Activated CD8-positive, alpha-beta T cell treated with anti-CD3 and anti-CD28 coated beads, Interleukin-2, amount 10 ng/mL, durations not matched to agents 7 days and 5 days (primary cell): ENCODE data around the gene BBX. TPM values are rescaled to one million over a fixed set of nuclear protein-coding genes. Genes with fewer than 3 reads are reported as not detected.
A peak's percentile ranks its signal among the peaks of the same experiment; 100 is the strongest.
"Not testable (repeated sequence)": the region's sequence is repeated elsewhere in the genome, so short reads cannot be mapped to it uniquely, and the experiment has no call there.

Experiments used
- ATAC-seq: fragments of 150-1000 bp; cut with Tn5 transposase; one replicate; pipeline ENCODE4 v1.10.0; 2021; ENCODE audit warnings: moderate library complexity
- CTCF ChIA-PET: fragments of 350-600 bp; sonication (Branson Sonifier 250); formaldehyde crosslinking; loops from one replicate; lab custom pipeline; 2021; ENCODE audit warnings: antibody characterized with exemption; lab: Charles Lee
- POLR2A ChIA-PET: fragments of 350-600 bp; sonication (Branson Sonifier 250); formaldehyde crosslinking; loops from one replicate; lab custom pipeline; 2021; ENCODE audit warnings: antibody characterized with exemption; lab: Charles Lee
- DNase-seq: peaks from one replicate; pipeline ENCODE4 v3.0.0-alpha.2; 2020
- H3K27ac Mint-ChIP-seq: one replicate; pipeline ENCODE4 v1.8.0; 2021; ENCODE audit warnings: mild to moderate bottlenecking, mixed read lengths
- H3K27me3 Mint-ChIP-seq: one replicate; pipeline ENCODE4 v1.8.0; 2021; ENCODE audit warnings: low read depth, mixed read lengths
- H3K36me3 Mint-ChIP-seq: one replicate; pipeline ENCODE4 v1.8.0; 2021; ENCODE audit warnings: low read depth, mixed read lengths
- H3K4me1 Mint-ChIP-seq: one replicate; pipeline ENCODE4 v1.8.0; 2021; ENCODE audit warnings: low read depth, mixed read lengths
- H3K4me3 Mint-ChIP-seq: one replicate; pipeline ENCODE4 v1.8.0; 2021; ENCODE audit warnings: mild to moderate bottlenecking, mixed read lengths
- H3K9me3 Mint-ChIP-seq: one replicate; pipeline ENCODE4 v1.8.0; 2022; ENCODE audit warnings: mixed read lengths; ENCODE audit not compliant: insufficient read depth
- total RNA-seq, 2 experiments: library from RNA; stranded (reverse); gene quantifications; one replicate each; pipeline ENCODE4 v1.2.3, GENCODE V29; 2021

BBX gene
- total RNA-seq, 2 experiments from 2014 or later = 27.3 to 30.1 TPM

DNA sequence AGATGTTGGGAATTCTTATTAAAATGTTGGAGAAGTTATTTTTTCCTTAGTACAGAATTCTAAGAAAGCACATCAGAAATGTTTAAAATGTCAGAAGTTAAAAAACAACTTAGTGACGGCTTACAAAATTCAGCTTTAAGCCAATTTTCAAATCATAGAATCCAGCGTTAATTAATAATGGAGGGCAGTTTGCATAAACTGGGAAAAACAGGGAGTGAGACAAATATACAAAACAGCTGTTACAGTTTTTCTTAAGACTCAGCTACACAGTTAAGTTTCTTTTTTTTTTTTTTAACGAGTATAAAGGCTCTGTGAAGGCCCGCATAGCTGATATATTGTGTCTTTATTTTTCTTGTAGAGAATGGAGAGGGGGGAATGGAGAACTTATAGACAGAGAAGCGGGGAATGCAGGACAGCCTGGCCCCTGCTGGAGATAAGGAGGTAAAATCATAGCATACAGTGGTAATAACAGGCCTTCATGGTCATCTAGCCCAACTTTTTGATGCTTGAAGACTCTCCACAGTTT is 164.4 kb downstream of the BBX start:
- no peak for DNase-seq
- Mint-ChIP-seq H3K4me3 (no peak overlapping the region), H3K27ac (no peak overlapping the region), H3K36me3 (no peaks in the 10 kb centered on the region), H3K9me3 (no peaks in the 10 kb centered on the region), H3K27me3 (no peaks in the 10 kb centered on the region), H3K4me1 (peaks cover 22% of the 10 kb centered on the region)
- no peak for ATAC-seq
- ChIA-PET POLR2A (no interaction called here), CTCF (interaction anchor here (0.7 to 2.0 kb wide), 3 partner anchors 10 to 258 kb away, joined by 3 to 13 read pairs (median 5); no protein-coding TSS in a partner anchor)

DNA sequence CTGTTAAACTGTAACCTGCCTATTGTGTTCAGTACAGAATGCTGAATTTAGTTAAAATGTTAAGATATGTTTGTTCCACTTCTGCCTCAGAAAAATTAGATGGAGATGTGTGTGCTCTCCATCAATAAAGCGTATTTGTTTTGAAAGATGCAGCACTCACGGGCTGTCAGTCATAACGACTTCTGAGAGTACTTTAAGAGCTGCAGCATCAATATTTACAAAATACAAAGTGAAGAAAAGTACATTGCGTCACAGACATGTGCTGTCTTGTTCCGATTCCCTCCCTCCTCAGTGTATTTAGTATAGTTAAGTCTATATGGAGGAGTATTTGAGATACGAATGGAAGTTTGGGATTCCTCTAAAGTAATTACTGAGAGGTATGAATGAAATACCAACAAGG is 166.6 kb downstream of the BBX start:
- ChIA-PET POLR2A (interaction anchor here (0.7 kb wide), 1 partner anchor 449 kb away, joined by 3 read pairs; no protein-coding TSS in a partner anchor), CTCF (interaction anchor here (1.7 to 2.7 kb wide), 5 partner anchors 10 to 63 kb away, joined by 5 to 13 read pairs (median 7); no protein-coding TSS in a partner anchor)
- ATAC-seq = no peak

DNA sequence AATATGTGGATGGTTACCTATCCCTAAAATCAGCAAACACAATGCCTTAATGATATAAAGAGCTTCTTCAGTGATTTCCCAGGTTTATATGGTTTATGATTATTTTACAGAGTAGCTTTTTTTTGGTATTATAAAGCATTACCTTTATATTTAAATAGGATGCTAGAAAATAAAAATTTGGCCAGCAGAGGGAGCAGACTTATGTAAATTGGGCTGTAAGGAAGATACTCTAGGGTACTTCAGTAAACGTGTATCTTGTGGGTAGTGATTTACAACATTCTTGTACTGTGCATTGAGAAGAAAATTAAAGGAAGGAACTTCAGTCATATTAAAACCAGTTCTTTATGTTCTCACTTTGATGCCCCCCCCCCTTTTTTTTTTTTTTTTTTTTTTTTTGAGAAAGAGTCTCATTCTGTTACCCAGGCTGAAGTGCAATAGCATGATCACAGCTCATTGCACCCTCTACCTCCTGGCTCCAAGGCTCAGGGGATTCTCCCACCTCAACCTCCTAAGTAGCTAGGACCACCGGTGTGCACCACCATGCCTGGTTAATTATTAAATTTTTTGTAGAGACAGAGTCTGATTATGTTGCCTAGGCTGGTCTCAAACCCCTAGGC is 167.9 kb downstream of the BBX start:
- H3K9me3 Mint-ChIP-seq = no peaks in the 10 kb centered on the region
- H3K4me1 Mint-ChIP-seq = no peaks in the 10 kb centered on the region
- ATAC-seq (peak; percentile 63), DNase-seq (no peak)
- no peak overlapping the region for H3K27ac Mint-ChIP-seq
- no peak overlapping the region for H3K4me3 Mint-ChIP-seq
- ChIA-PET POLR2A (no interaction called here), CTCF (interaction anchor here (0.6 to 2.7 kb wide), 12 partner anchors 8 to 115 kb away, joined by 3 to 10 read pairs (median 4); no protein-coding TSS in a partner anchor)
- H3K36me3 Mint-ChIP-seq = no peaks in the 10 kb centered on the region
- no peaks in the 10 kb centered on the region for H3K27me3 Mint-ChIP-seq

More for the DNA sequence above, 166.6 kb downstream of the BBX start:
- no peaks in the 10 kb centered on the region for H3K27me3 Mint-ChIP-seq
- DNase-seq = no peak
- no peaks in the 10 kb centered on the region for H3K9me3 Mint-ChIP-seq
- no peaks in the 10 kb centered on the region for H3K36me3 Mint-ChIP-seq
- H3K4me3 Mint-ChIP-seq = no peak overlapping the region
- H3K4me1 Mint-ChIP-seq = peaks cover 12% of the 10 kb centered on the region
- H3K27ac Mint-ChIP-seq = no peak overlapping the region

DNA sequence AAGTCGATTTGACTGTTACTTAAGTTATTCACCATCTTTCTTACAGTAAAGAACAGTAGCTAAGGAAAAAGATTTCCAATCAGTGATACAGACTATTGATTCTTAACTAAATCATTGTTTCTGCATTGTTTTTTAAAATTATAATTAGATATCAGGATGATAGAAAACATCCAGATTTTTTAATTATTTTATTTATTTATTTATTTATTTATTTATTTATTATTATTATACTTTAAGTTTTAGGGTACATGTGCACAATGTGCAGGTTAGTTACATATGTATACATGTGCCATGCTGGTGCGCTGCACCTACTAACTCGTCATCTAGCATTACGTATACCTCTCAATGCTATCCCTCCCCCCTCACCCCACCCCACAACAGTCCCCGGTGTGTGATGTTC is 169.2 kb downstream of the BBX start:
- POLR2A ChIA-PET, DNase-seq, H3K36me3 Mint-ChIP-seq, H3K27ac Mint-ChIP-seq, H3K4me1 Mint-ChIP-seq, H3K9me3 Mint-ChIP-seq, CTCF ChIA-PET, H3K27me3 Mint-ChIP-seq, ATAC-seq, H3K4me3 Mint-ChIP-seq: not testable (repeated sequence)

DNA sequence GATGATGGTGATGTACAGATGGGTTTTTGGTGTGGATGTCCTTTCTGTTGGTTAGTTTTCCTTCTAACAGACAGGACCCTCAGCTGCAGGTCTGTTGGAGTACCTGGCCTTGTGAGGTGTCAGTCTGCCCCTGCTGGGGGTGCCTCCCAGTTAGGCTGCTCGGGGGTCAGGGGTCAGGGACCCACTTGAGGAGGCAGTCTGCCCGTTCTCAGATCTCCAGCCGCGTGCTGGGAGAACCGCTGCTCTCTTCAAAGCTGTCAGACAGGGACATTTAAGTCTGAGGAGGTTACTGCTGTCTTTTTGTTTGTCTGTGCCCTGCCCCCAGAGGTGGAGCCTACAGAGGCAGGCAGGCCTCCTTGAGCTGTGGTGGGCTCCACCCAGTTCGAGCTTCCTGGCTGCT is 174.6 kb downstream of the BBX start:
- CTCF ChIA-PET, H3K36me3 Mint-ChIP-seq, ATAC-seq, H3K27ac Mint-ChIP-seq, DNase-seq, H3K4me1 Mint-ChIP-seq, POLR2A ChIA-PET, H3K27me3 Mint-ChIP-seq, H3K9me3 Mint-ChIP-seq: not testable (repeated sequence)
- peak overlapping the region; percentile 53 for H3K4me3 Mint-ChIP-seq

DNA sequence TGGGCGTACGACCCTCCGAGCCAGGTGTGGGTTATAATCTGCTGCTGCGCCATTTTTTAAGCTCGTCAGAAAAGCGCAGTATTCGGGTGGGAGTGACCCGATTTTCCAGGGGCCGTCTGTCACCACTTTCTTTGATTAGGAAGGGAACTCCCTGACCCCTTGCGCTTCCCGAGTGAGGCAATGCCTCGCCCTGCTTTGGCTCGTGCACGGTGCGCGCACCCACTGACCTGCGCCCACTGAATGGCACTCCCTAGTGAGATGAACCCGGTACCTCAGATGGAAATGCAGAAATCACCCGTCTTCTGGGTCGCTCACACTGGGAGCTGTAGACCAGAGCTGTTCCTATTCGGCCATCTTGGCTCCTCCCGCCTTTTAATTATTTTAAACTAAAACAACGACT is 175.1 kb downstream of the BBX start:
- CTCF ChIA-PET, H3K9me3 Mint-ChIP-seq, H3K4me1 Mint-ChIP-seq, H3K27ac Mint-ChIP-seq, DNase-seq, H3K36me3 Mint-ChIP-seq, H3K27me3 Mint-ChIP-seq, POLR2A ChIA-PET, ATAC-seq: not testable (repeated sequence)
- H3K4me3 Mint-ChIP-seq = peak overlapping the region; percentile 53

DNA sequence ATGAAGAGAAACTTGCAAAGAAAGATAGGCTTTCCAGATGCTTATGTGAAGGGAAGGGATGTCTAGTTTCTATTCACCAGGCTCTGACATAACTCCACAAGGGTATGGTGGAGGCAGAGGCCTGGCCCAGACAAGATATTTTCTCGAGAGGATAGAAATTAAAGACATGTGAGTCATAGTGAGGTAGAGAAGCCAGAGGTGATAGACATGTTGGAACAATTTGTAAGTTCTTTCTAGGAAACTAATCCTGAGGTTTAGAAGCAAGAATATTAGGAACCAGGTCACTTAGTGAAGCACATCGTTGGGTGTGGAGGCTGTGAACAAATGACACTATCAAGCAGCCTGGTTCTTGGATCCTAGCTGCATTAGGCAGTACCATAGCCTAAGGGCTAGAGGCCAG is 176.9 kb downstream of the BBX start:
- CTCF ChIA-PET = interaction anchor here (1.1 kb wide), 1 partner anchor 9 kb away, joined by 5 read pairs; no protein-coding TSS in a partner anchor
- Mint-ChIP-seq H3K27ac (no peak overlapping the region), H3K4me3 (no peak overlapping the region), H3K27me3 (no peaks in the 10 kb centered on the region), H3K36me3 (no peaks in the 10 kb centered on the region), H3K9me3 (no peaks in the 10 kb centered on the region), H3K4me1 (no peaks in the 10 kb centered on the region)
- POLR2A ChIA-PET = interaction anchor here (1.1 kb wide), 1 partner anchor 23 kb away, joined by 3 read pairs; no protein-coding TSS in a partner anchor
- no peak for ATAC-seq
- DNase-seq = no peak

DNA sequence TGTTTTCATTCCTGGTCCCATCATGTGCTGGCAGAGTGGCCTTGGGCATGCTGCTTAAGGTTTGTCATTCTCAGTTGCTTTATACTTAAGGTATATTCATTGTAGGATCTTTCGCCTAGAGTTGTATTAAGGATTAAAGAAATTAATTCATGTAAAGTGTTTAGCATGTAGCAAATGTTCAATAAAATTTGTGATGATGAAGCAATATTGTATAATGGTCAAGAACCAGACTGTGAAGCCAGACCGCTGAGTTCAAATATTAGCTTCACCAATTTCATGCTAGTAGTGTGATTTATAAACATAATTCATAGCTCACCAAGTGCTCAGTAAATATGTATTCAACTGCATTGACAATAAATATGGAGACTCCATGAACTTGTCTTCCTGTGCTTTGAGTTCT is 178.5 kb downstream of the BBX start:
- ChIA-PET CTCF (interaction anchor here (0.7 kb wide), 1 partner anchor 112 kb away, joined by 3 read pairs; no protein-coding TSS in a partner anchor), POLR2A (no interaction called here)
- no peaks in the 10 kb centered on the region for H3K4me1 Mint-ChIP-seq
- ATAC-seq (no peak), DNase-seq (no peak)
- H3K9me3 Mint-ChIP-seq = no peaks in the 10 kb centered on the region
- H3K36me3 Mint-ChIP-seq = no peaks in the 10 kb centered on the region
- no peak overlapping the region for H3K4me3 Mint-ChIP-seq
- no peaks in the 10 kb centered on the region for H3K27me3 Mint-ChIP-seq
- no peak overlapping the region for H3K27ac Mint-ChIP-seq

DNA sequence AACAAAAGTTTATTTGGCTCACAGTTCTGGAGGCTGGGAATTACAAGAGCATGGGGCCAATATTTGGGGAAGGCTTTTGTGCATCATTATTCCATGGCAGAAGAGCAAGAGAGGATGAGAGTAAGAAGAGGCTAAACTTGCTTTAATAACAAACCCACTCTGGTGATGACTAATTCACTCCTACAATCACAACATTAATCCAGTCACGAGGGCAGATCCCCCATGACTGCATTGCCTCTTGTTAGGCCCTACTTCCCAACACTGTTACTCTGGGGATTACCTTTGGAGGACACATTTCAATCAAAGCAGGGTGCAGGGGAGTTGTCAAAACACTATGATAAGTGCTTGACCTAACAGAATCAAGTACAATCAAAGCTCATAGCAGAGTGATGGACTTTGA is 181.7 kb downstream of the BBX start:
- ChIA-PET CTCF (no interaction called here), POLR2A (no interaction called here)
- Mint-ChIP-seq H3K9me3 (no peaks in the 10 kb centered on the region), H3K4me3 (no peak overlapping the region), H3K36me3 (no peaks in the 10 kb centered on the region), H3K4me1 (no peaks in the 10 kb centered on the region), H3K27me3 (no peaks in the 10 kb centered on the region), H3K27ac (no peak overlapping the region)
- DNase-seq (no peak), ATAC-seq (no peak)

DNA sequence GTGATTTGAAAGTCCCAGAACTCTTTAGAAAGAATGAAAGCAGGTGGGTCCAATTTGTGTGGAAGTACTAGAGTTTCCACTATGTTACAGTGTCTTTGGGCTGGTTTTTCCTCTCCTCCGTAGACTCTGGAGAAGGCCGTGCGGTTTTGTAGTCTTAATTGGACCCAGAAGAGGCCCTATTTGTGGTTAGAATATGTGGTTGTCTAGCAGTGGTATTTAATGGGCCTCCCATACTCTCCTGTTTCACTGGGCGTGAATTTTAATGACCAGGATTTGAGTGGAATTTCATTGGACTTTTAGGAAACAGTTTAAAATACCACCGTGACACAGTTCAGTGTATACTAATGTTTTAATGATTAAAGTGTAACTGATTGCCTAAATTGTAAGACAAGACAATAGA is 182.3 kb downstream of the BBX start:
- ChIA-PET CTCF (no interaction called here), POLR2A (no interaction called here)
- Mint-ChIP-seq H3K36me3 (no peaks in the 10 kb centered on the region), H3K9me3 (no peaks in the 10 kb centered on the region), H3K4me1 (no peaks in the 10 kb centered on the region), H3K4me3 (no peak overlapping the region), H3K27ac (no peak overlapping the region), H3K27me3 (no peaks in the 10 kb centered on the region)
- ATAC-seq (no peak), DNase-seq (no peak)

DNA sequence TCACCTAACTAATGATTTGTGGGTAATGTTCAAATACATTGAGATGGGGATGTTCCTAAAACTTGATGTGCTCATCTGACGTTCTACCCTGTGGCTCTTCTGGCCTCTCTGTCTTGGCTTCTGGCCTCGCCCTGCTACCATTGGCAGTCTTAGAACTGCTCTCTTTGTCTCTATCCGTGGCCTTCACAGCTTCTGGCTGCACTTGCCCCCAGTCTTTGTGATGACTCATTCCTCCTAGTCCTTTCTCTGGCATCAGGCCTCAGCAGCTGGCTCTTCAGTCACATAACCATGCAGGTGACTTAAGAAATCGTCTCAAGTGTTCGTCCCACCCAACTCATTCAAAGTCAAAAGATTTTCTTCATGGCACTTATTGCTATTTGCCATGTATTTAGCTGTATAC is 188.1 kb downstream of the BBX start:
- CTCF ChIA-PET = interaction anchor here (1.0 to 2.0 kb wide), 3 partner anchors 30 to 135 kb away, joined by 4 to 9 read pairs (median 4); no protein-coding TSS in a partner anchor

DNA sequence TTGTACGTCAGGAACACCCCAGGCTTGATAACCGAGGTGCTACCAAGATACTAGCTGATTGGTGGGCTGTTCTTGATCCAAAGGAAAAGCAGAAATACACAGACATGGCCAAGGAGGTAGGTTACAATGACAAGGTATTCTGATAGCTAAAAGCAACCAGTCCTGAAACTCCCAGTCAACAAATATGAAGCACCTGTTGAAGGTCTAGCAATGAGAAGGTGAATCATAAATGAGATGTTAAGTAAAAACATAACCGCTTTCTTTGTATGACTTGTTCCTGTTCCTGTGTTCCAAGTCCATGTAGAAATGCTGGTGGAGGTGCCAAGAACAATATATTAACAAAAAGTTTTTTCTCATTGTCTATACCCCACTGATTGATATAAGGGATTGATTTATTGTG is 194.0 kb downstream of the BBX start:
- Mint-ChIP-seq H3K4me3 (no peak overlapping the region), H3K27me3 (no peaks in the 10 kb centered on the region), H3K4me1 (no peaks in the 10 kb centered on the region), H3K9me3 (no peaks in the 10 kb centered on the region), H3K27ac (no peak overlapping the region), H3K36me3 (peaks cover 19% of the 10 kb centered on the region)
- ChIA-PET POLR2A (no interaction called here), CTCF (interaction anchor here (1.2 kb wide), 1 partner anchor 25 kb away, joined by 3 read pairs; no protein-coding TSS in a partner anchor)
- DNase-seq = no peak
- no peak for ATAC-seq

More for the DNA sequence above, 188.1 kb downstream of the BBX start:
- Mint-ChIP-seq H3K27me3 (no peaks in the 10 kb centered on the region), H3K36me3 (peaks cover 15% of the 10 kb centered on the region), H3K4me1 (no peaks in the 10 kb centered on the region), H3K4me3 (no peak overlapping the region), H3K9me3 (no peaks in the 10 kb centered on the region), H3K27ac (no peak overlapping the region)
- ATAC-seq (no peak), DNase-seq (no peak)
- POLR2A ChIA-PET = interaction anchor here (1.1 kb wide), 1 partner anchor 26 kb away, joined by 4 read pairs; no protein-coding TSS in a partner anchor
